HL-60 (cell line): ENCODE results near the gene CXXC5.

Experiments used
- DNase-seq, 2 experiments: peaks; one replicate each; pipeline ENCODE4 v3.0.0-alpha.2; 2010 to 2020; ENCODE audit warnings: low read depth in 1 of 2, low spot score in 1 of 2
- H3K27ac ChIP-seq: fragments of 250-450 bp; sonication (Bioruptor Pico); replicated peaks from 2 replicates; pipeline ENCODE4 v1.5.1; 2020; ENCODE audit warnings: mild to moderate bottlenecking, moderate library complexity
- H3K27me3 ChIP-seq: fragments of 250-450 bp; sonication (Bioruptor Pico); 2 replicates; pipeline ENCODE4 v1.5.1; 2021; ENCODE audit warnings: mild to moderate bottlenecking, moderate library complexity; ENCODE audit not compliant: insufficient read depth, poor library complexity, severe bottlenecking
- H3K4me3 ChIP-seq: replicated peaks from 2 replicates; pipeline ENCODE4 v1.5.1; 2011; ENCODE audit warnings: mild to moderate bottlenecking, control low read depth, low read length; ENCODE audit not compliant: insufficient read depth
- GABPA ChIP-seq: IDR thresholded peaks from 2 replicates; pipeline ENCODE4 v1.6.1; 2012; ENCODE audit warnings: low read depth
- POLR2AphosphoS5 ChIP-seq: IDR thresholded peaks from 2 replicates; pipeline ENCODE4 v1.6.1; 2012; ENCODE audit warnings: low read depth
- SPI1 ChIP-seq: IDR thresholded peaks from 2 replicates; pipeline ENCODE4 v1.6.1; 2012; ENCODE audit warnings: low read depth, mild to moderate bottlenecking, borderline replicate concordance
- TF ChIP-seq, protein P1 (sequence below): IDR thresholded peaks from one replicate; pipeline ENCODE4 v1.5.1; 2011; ENCODE audit warnings: low read length, control low read depth, inconsistent platforms; ENCODE audit not compliant: insufficient read depth
- TF ChIP-seq, protein P2 (sequence below): IDR thresholded peaks from 2 replicates; pipeline ENCODE4 v1.6.1; 2012; ENCODE audit warnings: low read depth; ENCODE audit not compliant: insufficient replicate concordance

The CXXC5 gene

DNA sequence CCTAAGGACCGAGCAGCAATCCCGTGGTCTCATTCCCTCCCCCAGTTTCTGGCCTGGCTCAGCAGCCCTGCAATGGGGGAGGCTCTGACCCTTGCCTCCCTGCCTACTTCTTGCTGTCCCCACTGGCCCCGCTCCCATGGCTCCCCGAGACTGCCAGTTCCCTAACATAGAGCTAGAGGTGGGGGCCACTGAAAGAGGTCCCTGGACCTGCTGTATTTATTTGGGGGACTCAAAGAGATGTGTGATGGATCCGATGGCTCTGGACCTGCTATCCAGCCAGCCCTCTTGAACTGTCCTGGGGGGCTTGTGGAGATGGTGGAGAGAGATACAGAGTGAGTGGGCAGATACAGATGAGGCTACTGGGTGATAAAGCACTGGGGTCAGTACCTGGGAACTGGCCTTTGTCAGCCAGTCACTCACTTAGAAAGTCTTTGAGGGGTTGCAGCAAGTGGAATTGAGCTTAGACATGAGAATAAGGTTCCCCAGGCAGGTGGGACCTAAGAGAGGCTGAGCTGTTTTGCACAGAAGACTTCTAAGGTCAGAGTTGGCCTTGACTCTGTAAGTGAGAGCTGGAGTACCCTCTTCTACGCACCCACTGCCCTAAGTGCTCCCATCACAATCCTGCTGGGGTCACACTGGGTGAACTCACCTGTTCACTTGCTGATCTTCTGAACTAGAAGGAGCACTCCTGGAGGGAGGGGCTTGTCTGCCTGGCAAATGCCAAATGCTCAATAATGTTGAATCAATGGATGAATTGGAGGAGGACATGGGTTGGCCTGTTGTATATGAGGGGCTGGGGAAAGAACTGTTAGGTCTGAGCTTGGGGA lies 42.9 kb downstream of the CXXC5 start:
- no peak for DNase-seq
- H3K27ac ChIP-seq = no peak overlapping the region
- H3K4me3 ChIP-seq = no peak overlapping the region
- H3K27me3 ChIP-seq = no peaks in the 10 kb centered on the region
- no peak for TF ChIP-seq SPI1
- TF ChIP-seq GABPA = no peak
- TF ChIP-seq, protein P1, sequence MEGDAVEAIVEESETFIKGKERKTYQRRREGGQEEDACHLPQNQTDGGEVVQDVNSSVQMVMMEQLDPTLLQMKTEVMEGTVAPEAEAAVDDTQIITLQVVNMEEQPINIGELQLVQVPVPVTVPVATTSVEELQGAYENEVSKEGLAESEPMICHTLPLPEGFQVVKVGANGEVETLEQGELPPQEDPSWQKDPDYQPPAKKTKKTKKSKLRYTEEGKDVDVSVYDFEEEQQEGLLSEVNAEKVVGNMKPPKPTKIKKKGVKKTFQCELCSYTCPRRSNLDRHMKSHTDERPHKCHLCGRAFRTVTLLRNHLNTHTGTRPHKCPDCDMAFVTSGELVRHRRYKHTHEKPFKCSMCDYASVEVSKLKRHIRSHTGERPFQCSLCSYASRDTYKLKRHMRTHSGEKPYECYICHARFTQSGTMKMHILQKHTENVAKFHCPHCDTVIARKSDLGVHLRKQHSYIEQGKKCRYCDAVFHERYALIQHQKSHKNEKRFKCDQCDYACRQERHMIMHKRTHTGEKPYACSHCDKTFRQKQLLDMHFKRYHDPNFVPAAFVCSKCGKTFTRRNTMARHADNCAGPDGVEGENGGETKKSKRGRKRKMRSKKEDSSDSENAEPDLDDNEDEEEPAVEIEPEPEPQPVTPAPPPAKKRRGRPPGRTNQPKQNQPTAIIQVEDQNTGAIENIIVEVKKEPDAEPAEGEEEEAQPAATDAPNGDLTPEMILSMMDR = no peak
- TF ChIP-seq POLR2AphosphoS5 = no peak
- TF ChIP-seq, protein P2, sequence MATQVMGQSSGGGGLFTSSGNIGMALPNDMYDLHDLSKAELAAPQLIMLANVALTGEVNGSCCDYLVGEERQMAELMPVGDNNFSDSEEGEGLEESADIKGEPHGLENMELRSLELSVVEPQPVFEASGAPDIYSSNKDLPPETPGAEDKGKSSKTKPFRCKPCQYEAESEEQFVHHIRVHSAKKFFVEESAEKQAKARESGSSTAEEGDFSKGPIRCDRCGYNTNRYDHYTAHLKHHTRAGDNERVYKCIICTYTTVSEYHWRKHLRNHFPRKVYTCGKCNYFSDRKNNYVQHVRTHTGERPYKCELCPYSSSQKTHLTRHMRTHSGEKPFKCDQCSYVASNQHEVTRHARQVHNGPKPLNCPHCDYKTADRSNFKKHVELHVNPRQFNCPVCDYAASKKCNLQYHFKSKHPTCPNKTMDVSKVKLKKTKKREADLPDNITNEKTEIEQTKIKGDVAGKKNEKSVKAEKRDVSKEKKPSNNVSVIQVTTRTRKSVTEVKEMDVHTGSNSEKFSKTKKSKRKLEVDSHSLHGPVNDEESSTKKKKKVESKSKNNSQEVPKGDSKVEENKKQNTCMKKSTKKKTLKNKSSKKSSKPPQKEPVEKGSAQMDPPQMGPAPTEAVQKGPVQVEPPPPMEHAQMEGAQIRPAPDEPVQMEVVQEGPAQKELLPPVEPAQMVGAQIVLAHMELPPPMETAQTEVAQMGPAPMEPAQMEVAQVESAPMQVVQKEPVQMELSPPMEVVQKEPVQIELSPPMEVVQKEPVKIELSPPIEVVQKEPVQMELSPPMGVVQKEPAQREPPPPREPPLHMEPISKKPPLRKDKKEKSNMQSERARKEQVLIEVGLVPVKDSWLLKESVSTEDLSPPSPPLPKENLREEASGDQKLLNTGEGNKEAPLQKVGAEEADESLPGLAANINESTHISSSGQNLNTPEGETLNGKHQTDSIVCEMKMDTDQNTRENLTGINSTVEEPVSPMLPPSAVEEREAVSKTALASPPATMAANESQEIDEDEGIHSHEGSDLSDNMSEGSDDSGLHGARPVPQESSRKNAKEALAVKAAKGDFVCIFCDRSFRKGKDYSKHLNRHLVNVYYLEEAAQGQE = no peak

DNA sequence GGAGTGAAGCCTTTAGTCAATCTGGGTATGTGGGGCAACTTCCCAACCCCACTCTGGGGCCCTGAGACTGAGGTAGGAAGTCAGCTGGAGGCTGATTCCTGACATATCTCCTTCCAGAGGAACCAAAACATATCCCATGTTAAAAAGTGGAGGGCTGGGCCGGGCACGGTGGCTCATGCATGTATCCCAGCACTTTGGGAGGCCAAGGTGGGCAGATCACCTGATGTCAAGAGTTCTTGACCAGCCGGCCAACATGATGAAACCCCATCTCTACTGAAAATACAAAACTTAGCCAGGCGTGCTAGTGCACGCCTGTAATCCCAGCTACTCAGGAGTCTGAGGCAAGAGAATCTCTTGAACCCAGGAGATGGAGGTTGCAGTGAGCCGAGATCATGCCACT lies 44.0 kb downstream of the CXXC5 start:
- no peaks in the 10 kb centered on the region for H3K27me3 ChIP-seq
- DNase-seq = no peak
- no peak overlapping the region for H3K4me3 ChIP-seq
- H3K27ac ChIP-seq = no peak overlapping the region
- TF ChIP-seq, protein P2 = no peak
- TF ChIP-seq POLR2AphosphoS5 (no peak), SPI1 (no peak), GABPA (no peak)
- TF ChIP-seq, protein P1 = no peak

DNA sequence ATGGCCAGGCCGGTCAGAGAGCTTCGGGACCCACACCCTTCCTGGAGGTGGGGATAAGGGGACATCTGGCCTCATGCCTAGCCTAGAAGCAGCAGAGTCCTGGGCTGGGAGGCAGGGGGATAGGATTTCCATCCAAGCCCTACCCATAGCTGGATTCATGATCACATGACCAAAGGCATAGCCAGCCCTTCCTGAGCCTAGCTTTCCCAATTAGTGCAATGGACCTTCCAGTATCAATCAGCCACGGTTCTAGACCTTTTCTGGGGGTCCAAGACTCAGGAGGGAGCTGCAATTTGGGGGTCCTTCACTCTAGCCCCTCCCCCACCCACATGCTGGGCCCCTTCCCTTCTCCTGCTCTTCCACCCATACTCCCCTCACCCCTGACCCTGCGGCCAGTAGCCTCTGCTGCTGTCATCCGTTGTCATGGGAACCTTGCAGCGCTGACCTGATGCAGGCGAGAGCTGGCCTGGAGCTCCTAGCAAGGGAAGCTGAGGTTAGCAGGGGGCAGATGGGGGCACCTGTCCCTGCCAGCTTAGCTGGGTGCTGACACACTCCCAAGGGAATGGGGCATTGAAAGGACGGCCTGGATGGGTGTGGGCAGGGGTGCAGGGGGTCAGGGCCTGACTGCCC lies 44.6 kb downstream of the CXXC5 start:
- H3K27ac ChIP-seq = no peak overlapping the region
- no peak overlapping the region for H3K4me3 ChIP-seq
- no peak for DNase-seq
- peaks cover 4% of the 10 kb centered on the region for H3K27me3 ChIP-seq
- no peak for TF ChIP-seq GABPA
- no peak for TF ChIP-seq POLR2AphosphoS5
- TF ChIP-seq, protein P1 = no peak
- TF ChIP-seq, protein P2 = no peak
- TF ChIP-seq SPI1 = no peak
